ENCODE data around the gene TMEM132E.

- TF ChIP-seq CTCF (IDR thresholded peaks at IDR 0.05) (no peak), POLR2A (IDR thresholded peaks at IDR 0.05) (no peak)
Measured at GRCh38 chr17:34547453-34548063, 31.8 kb upstream of the TMEM132E start.

Measured in testis (tissue), 2 donors.